SK-N-SH (cell line): ENCODE results near the gene OXCT1.

ENCODE experiments used
- GABPA ChIP-seq: IDR thresholded peaks from 2 replicates; pipeline ENCODE4 v1.4.0; 2012; ENCODE audit warnings: low read depth, mild to moderate bottlenecking
- GATA2 ChIP-seq: sonication (generic); formaldehyde crosslinking; IDR thresholded peaks from 2 replicates; pipeline ENCODE4 v1.5.0; 2020; ENCODE audit warnings: mild to moderate bottlenecking, missing genetic modification reagents
- MXI1 ChIP-seq: IDR thresholded peaks from 2 replicates; pipeline ENCODE4 v1.6.1; 2012; ENCODE audit warnings: mild to moderate bottlenecking, low read depth, low read length, improper control_type of control experiment
- POLR2AphosphoS5 ChIP-seq: IDR thresholded peaks from 2 replicates; pipeline ENCODE4 v1.6.1; 2012; ENCODE audit warnings: low read depth, low read length
- REST ChIP-seq: IDR thresholded peaks from 2 replicates; pipeline ENCODE4 v1.6.1; 2012; ENCODE audit warnings: mild to moderate bottlenecking, low read depth, low read length, moderate library complexity
- SMC3 ChIP-seq: IDR thresholded peaks from 2 replicates; pipeline ENCODE4 v1.6.1; 2012; ENCODE audit warnings: low read depth, low read length, improper control_type of control experiment
- TAF1 ChIP-seq: IDR thresholded peaks from 2 replicates; pipeline ENCODE4 v1.6.1; 2012; ENCODE audit warnings: low read depth, mild to moderate bottlenecking, low read length, moderate library complexity, borderline replicate concordance
- TCF12 ChIP-seq: IDR thresholded peaks from 2 replicates; pipeline ENCODE4 v1.4.0; 2012
- TF ChIP-seq, protein P1 (sequence below): fragments of 200-600 bp; sonication (generic); IDR thresholded peaks from 2 replicates; pipeline ENCODE4 v1.6.1; 2017; ENCODE audit warnings: antibody characterized with exemption, mild to moderate bottlenecking, moderate library complexity
- TF ChIP-seq, protein P2 (sequence below): fragments of 150-350 bp; IDR thresholded peaks from 2 replicates; pipeline ENCODE4 v1.6.1; 2017; ENCODE audit warnings: antibody characterized with exemption, low read length, low read depth, borderline replicate concordance
- TF ChIP-seq, protein P3 (sequence below): IDR thresholded peaks from 2 replicates; pipeline ENCODE4 v1.4.0; 2012; ENCODE audit warnings: low read depth, borderline replicate concordance

- no peak for TF ChIP-seq GABPA
- TF ChIP-seq, protein P1, sequence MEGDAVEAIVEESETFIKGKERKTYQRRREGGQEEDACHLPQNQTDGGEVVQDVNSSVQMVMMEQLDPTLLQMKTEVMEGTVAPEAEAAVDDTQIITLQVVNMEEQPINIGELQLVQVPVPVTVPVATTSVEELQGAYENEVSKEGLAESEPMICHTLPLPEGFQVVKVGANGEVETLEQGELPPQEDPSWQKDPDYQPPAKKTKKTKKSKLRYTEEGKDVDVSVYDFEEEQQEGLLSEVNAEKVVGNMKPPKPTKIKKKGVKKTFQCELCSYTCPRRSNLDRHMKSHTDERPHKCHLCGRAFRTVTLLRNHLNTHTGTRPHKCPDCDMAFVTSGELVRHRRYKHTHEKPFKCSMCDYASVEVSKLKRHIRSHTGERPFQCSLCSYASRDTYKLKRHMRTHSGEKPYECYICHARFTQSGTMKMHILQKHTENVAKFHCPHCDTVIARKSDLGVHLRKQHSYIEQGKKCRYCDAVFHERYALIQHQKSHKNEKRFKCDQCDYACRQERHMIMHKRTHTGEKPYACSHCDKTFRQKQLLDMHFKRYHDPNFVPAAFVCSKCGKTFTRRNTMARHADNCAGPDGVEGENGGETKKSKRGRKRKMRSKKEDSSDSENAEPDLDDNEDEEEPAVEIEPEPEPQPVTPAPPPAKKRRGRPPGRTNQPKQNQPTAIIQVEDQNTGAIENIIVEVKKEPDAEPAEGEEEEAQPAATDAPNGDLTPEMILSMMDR: no peak
- no peak for TF ChIP-seq TAF1
- TF ChIP-seq, protein P2, sequence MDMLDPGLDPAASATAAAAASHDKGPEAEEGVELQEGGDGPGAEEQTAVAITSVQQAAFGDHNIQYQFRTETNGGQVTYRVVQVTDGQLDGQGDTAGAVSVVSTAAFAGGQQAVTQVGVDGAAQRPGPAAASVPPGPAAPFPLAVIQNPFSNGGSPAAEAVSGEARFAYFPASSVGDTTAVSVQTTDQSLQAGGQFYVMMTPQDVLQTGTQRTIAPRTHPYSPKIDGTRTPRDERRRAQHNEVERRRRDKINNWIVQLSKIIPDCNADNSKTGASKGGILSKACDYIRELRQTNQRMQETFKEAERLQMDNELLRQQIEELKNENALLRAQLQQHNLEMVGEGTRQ: no peak
- no peak for TF ChIP-seq REST
- TF ChIP-seq GATA2: no peak
- TF ChIP-seq, protein P3, sequence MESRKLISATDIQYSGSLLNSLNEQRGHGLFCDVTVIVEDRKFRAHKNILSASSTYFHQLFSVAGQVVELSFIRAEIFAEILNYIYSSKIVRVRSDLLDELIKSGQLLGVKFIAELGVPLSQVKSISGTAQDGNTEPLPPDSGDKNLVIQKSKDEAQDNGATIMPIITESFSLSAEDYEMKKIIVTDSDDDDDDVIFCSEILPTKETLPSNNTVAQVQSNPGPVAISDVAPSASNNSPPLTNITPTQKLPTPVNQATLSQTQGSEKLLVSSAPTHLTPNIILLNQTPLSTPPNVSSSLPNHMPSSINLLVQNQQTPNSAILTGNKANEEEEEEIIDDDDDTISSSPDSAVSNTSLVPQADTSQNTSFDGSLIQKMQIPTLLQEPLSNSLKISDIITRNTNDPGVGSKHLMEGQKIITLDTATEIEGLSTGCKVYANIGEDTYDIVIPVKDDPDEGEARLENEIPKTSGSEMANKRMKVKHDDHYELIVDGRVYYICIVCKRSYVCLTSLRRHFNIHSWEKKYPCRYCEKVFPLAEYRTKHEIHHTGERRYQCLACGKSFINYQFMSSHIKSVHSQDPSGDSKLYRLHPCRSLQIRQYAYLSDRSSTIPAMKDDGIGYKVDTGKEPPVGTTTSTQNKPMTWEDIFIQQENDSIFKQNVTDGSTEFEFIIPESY: no peak
- TF ChIP-seq TCF12: no peak
- TF ChIP-seq SMC3: no peak
- TF ChIP-seq MXI1: no peak
- TF ChIP-seq POLR2AphosphoS5: no peak
Measured at GRCh38 chr5:41789434-41789833, 80.8 kb downstream of the OXCT1 start.
